ENCODE data around the gene ENTR1.
"Not testable (repeated sequence)": the region's sequence is repeated elsewhere in the genome, so short reads cannot be mapped to it uniquely, and the experiment has no call there.

- not testable (repeated sequence) for TF ChIP-seq CTCF (IDR thresholded peaks at IDR 0.05; ENCODE audit: low read length); EZH2 (optimal IDR thresholded peaks at IDR 0.05; ENCODE audit: low read depth, low read length)
These were observed 3.4 kb downstream of the ENTR1 start for GRCh38 chr9:136407061-136407460.
